DOHH2 (cell line): Measurements from ENCODE around the gene SEC11C.

Experiments
- CTCF ChIP-seq: fragments of 200-600 bp; sonication (generic); IDR thresholded peaks from one replicate; pipeline ENCODE4 v1.5.1; 2014; ENCODE audit warnings: antibody characterized with exemption, mild to moderate bottlenecking, low read depth, low read length; ENCODE audit not compliant: poor library complexity, severe bottlenecking
- EZH2phosphoT487 ChIP-seq: fragments of 200-600 bp; sonication (generic); IDR thresholded peaks from 2 replicates; pipeline ENCODE4 v1.6.1; 2017; ENCODE audit warnings: borderline replicate concordance, mild to moderate bottlenecking, antibody characterized with exemption, low read length, moderate library complexity, mixed read lengths

- TF ChIP-seq CTCF (no peak), EZH2phosphoT487 (no peak)
Observed at GRCh38 chr18:59094569-59094968, 45.1 kb upstream of the SEC11C start.
